Dendritic cell treated with granulocyte-macrophage colony-stimulating factor and Interleukin-4, amounts not matched to agents 40 ng/mL and 50 ng/mL, for 4 days (primary cell): ENCODE measurements around the gene SAPCD2.

Source experiments
- H3K27ac Mint-ChIP-seq: one replicate; pipeline ENCODE4 v1.8.0; 2022; ENCODE audit warnings: mild to moderate bottlenecking, mixed read lengths
- H3K27me3 Mint-ChIP-seq: one replicate; pipeline ENCODE4 v1.8.0; 2022; ENCODE audit warnings: mild to moderate bottlenecking, mixed read lengths
- H3K36me3 Mint-ChIP-seq: one replicate; pipeline ENCODE4 v1.8.0; 2022; ENCODE audit warnings: low read depth, mixed read lengths
- H3K4me1 Mint-ChIP-seq: one replicate; pipeline ENCODE4 v1.8.0; 2022; ENCODE audit warnings: low read depth, mixed read lengths
- H3K4me3 Mint-ChIP-seq: one replicate; pipeline ENCODE4 v1.8.0; 2022; ENCODE audit warnings: mild to moderate bottlenecking, moderate library complexity, mixed read lengths
- H3K9me3 Mint-ChIP-seq: one replicate; pipeline ENCODE4 v1.8.0; 2022; ENCODE audit warnings: mixed read lengths
- intact Hi-C: fragments of 100-400 bp; cut with micrococcal nuclease; formaldehyde crosslinking; loops from one replicate; pipeline ENCODE4 v1.15.0; 2022

The SAPCD2 gene

DNA sequence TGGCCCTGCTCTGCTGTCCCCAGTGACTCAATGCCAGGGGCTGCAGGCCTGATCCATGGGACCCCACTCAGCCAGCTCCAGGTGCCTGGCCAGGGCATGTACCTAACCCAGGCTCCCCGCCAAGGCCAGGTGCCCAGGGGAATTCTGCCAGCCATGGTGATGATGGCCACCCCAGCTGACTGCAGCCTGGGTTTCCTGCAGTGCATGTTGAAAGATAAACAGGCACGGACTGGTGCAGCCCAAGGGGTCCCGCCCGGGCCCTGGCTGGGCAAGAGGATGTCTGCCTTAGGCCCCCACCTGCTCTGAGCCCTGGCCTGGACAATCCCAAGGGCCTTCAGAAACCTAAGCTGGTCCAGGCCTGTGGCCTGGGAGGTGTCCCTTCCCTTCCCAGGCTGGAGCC is 43.5 kb downstream of the SAPCD2 start:
- peaks cover 20% of the 10 kb centered on the region for H3K36me3 Mint-ChIP-seq
- intact Hi-C loops: no loop called here
- H3K4me1 Mint-ChIP-seq: peaks cover 58% of the 10 kb centered on the region
- H3K27ac Mint-ChIP-seq: peak overlapping the region; percentile 59
- H3K9me3 Mint-ChIP-seq: no peaks in the 10 kb centered on the region
- H3K4me3 Mint-ChIP-seq: peak overlapping the region; percentile 79
- H3K27me3 Mint-ChIP-seq: peaks cover 8% of the 10 kb centered on the region

DNA sequence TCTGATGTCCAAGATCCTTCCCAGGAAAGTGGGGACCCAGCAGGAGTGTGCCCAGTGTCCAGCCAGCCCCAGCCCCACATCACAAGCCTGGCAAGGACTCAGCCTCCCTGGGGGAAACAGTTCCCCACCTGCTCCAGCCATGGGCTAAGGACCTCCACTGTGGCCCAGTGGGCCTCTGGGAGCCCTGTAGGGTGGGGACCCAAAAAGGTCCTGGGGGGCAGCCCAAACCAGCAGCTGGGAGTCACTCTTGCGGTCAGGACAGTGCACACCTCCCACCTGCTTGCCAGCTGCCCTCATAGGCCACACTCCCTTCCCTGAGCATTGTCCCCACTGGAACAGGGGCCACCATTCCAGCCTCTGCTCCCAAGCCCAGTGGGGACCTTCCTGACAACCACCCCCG is 44.0 kb downstream of the SAPCD2 start:
- no peak overlapping the region for H3K4me3 Mint-ChIP-seq
- peaks cover 8% of the 10 kb centered on the region for H3K27me3 Mint-ChIP-seq
- peaks cover 55% of the 10 kb centered on the region for H3K4me1 Mint-ChIP-seq
- H3K9me3 Mint-ChIP-seq: no peaks in the 10 kb centered on the region
- H3K36me3 Mint-ChIP-seq: peaks cover 21% of the 10 kb centered on the region
- no peak overlapping the region for H3K27ac Mint-ChIP-seq
- intact Hi-C loops: no loop called here

DNA sequence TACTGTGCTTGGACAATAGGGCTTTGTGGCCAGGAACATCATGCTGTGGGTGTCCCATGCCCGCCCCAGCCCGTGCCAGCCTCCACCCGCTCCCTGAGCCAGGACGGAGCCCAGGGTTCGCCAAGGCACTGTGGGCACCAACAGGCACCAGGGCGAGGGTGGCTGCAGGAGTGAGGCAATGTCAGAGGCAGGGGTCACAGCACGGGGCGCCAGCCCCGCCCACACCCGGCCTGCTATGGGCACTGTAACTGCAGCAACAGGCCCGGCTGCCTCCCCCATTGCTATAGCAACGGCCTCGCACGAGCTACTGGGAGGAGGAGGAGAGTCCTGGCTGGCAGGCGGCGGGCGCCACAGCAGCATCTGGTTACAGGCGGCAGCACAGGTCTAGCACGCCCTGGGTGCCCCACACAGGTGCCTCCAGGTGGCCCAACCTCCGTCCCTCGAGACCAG is 44.8 kb downstream of the SAPCD2 start:
- H3K4me3 Mint-ChIP-seq: no peak overlapping the region
- H3K4me1 Mint-ChIP-seq: peaks cover 46% of the 10 kb centered on the region
- no peak overlapping the region for H3K27ac Mint-ChIP-seq
- H3K27me3 Mint-ChIP-seq: peaks cover 8% of the 10 kb centered on the region
- H3K9me3 Mint-ChIP-seq: no peaks in the 10 kb centered on the region
- intact Hi-C loops: no loop called here
- peaks cover 29% of the 10 kb centered on the region for H3K36me3 Mint-ChIP-seq

DNA sequence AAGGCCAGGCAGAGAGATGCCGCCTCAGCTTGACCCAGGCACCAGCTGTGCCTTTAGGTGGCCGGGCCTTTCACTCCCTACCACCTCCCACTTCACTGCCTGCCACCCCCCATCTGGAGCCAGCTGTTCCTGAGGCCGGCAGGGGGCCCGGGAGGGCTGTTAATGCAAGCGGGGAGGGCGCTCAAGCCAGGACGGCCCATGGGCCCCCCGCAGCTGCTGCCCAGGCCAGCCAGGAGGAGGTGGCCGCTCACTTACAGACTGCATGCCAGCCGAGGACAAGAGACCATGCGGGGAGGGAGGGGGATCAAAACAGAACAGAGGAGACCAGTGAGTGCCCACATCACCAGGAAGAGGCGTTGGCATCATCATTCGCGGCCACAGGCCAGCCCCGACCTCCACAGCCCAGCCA is 46.8 kb downstream of the SAPCD2 start:
- Mint-ChIP-seq H3K27ac (no peak overlapping the region), H3K36me3 (peaks cover 41% of the 10 kb centered on the region), H3K4me1 (peaks cover 29% of the 10 kb centered on the region), H3K27me3 (peaks cover 8% of the 10 kb centered on the region), H3K9me3 (no peaks in the 10 kb centered on the region), H3K4me3 (no peak overlapping the region)
- intact Hi-C loops: no loop called here

DNA sequence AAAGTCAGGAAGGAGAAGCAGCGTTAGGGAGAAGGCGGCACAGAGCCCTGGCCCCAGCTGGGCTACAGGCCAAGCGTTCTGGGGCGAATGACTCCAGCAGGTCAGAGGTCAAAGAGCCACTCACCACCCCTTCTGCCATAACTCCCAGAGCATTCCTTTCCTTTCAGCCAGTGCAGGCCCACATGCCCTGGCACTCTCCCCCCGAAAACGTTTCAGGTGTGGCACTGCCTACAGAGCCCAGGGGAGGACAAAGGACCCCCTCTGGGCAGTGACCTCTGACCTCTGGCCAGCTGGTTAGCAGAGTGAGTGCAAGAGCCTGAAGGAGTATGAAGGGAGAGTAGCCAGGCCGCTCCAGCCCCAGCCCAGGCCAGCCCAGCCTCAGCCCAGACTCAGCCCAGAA is 47.2 kb downstream of the SAPCD2 start:
- no peak overlapping the region for H3K4me3 Mint-ChIP-seq
- intact Hi-C loops: no loop called here
- H3K27ac Mint-ChIP-seq: no peak overlapping the region
- H3K9me3 Mint-ChIP-seq: no peaks in the 10 kb centered on the region
- H3K36me3 Mint-ChIP-seq: peaks cover 45% of the 10 kb centered on the region
- peaks cover 31% of the 10 kb centered on the region for H3K4me1 Mint-ChIP-seq
- peaks cover 8% of the 10 kb centered on the region for H3K27me3 Mint-ChIP-seq

DNA sequence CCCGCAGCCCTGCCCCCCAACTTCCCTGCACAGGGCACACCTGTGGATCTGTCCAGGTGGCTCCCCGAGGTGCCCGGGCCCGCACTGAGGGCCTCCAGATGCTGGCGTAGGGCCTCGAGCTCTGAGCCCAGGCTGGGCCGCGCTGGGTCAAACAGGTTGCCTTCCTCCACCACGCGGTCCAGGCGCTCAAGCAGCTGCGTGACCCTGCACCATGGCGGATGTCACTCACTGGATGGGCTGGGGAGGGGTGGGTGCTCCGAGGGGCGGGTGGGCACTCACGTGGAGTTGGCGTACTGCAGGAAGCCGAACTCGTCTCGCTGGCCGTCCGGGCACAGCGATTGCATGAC is 47.7 kb downstream of the SAPCD2 start:
- H3K27me3 Mint-ChIP-seq: peaks cover 8% of the 10 kb centered on the region
- peaks cover 31% of the 10 kb centered on the region for H3K4me1 Mint-ChIP-seq
- intact Hi-C loops: no loop called here
- H3K36me3 Mint-ChIP-seq: peaks cover 51% of the 10 kb centered on the region
- H3K4me3 Mint-ChIP-seq: no peak overlapping the region
- H3K9me3 Mint-ChIP-seq: no peaks in the 10 kb centered on the region
- H3K27ac Mint-ChIP-seq: no peak overlapping the region

DNA sequence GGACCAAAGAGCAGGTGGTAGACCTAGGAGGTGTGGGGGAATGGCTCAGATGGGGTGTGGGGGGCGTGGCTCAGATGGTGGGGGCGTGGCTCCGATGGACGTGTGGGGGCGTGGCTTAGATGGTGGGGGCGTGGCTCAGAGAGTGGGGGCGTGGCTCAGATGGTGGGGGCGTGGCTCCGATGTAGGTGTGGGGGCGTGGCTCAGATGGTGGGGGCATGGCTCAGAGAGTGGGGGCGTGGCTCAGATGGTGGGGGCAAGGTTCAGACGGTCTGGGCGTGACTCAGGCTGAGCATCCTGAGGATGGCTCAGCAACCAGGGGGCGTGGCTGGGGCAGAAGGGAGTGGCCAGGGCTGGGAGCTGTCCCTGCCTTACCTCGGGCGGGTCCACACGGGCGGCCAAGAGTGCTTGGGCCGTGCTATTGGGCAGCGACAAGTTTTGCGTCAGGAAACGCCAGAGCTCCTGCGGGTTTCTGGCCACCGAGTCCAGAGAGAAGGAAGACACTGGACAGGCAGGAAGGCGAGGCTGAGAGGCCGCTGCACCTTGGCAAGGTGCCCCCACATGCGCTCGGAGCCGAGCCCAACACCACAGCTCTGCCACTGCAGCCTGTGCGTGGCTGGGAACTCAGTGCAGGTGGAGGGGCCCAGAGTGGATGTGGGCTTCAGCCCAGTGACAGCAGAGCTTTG is 48.2 kb downstream of the SAPCD2 start:
- intact Hi-C loops: no loop called here
- Mint-ChIP-seq H3K36me3 (peaks cover 56% of the 10 kb centered on the region), H3K27me3 (peaks cover 5% of the 10 kb centered on the region), H3K4me3 (no peak overlapping the region), H3K27ac (no peak overlapping the region), H3K4me1 (peaks cover 26% of the 10 kb centered on the region), H3K9me3 (no peaks in the 10 kb centered on the region)

DNA sequence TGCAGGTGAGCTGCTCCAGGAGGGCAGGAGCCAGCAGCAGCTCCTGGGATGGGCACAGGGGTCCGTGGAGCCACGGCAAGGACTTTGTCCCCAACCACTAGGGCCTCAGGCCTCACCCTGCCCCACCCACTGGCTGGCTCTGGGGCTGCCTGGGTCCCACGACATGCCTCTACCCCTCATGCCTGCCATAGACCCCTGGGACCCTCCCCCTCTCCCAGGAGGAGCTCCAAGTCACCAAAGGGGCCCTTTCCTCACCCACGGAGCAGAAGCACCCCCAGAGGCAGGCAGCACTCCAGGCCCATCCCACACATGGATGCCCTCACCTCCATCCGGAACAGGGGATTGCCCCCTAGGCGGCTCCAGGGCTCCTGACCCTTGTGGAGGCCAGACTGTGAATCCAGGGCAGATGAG is 48.8 kb downstream of the SAPCD2 start:
- H3K4me3 Mint-ChIP-seq: no peak overlapping the region
- intact Hi-C loops: no loop called here

DNA sequence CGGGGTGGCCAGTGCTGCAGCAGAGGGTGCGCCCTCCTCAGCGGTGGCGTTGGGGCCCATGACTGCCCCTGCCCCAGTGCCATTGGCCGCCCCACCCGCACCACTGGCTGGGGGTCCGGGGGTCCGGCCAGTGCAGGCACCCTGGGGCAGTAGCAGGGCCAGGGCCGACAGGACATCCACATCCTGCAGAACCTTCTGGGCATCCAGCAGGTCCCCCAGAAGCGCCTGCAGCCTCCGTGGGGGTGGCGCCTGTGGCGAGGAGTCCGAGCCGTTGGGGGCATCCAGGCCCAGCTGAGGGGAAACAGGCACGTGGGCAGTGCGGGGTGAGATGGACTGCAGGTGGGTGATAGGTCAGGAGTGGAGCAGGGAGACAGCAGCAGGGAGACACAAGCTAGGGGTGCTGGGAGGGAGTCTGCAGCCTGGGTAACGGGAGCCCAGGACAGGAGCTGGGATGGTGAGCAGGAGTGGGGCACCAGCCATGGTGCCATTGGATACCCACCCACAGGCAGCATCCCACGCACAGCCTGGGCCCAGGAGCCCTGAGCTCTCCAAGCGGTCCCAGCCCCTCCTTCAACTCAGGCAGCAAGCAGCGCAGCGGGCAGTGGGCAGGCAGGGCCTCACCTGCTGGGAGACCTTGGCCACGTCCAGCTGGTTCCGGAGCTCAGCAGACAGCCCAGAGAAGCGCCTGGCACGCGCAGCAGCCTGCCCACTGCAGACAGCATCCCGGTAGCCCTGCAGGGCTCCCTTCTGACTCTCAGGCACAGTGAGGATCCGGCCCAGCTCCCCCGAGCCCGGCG is 49.4 kb downstream of the SAPCD2 start:
- intact Hi-C loops: no loop called here
- H3K36me3 Mint-ChIP-seq: peaks cover 67% of the 10 kb centered on the region
- no peak overlapping the region for H3K4me3 Mint-ChIP-seq
- no peak overlapping the region for H3K27ac Mint-ChIP-seq
- H3K9me3 Mint-ChIP-seq: no peaks in the 10 kb centered on the region
- H3K4me1 Mint-ChIP-seq: peaks cover 18% of the 10 kb centered on the region
- no peaks in the 10 kb centered on the region for H3K27me3 Mint-ChIP-seq

More for the DNA sequence above, 48.8 kb downstream of the SAPCD2 start:
- Mint-ChIP-seq H3K27me3 (peaks cover under 1% of the 10 kb centered on the region), H3K27ac (no peak overlapping the region), H3K36me3 (peaks cover 61% of the 10 kb centered on the region), H3K4me1 (peaks cover 21% of the 10 kb centered on the region), H3K9me3 (no peaks in the 10 kb centered on the region)

DNA sequence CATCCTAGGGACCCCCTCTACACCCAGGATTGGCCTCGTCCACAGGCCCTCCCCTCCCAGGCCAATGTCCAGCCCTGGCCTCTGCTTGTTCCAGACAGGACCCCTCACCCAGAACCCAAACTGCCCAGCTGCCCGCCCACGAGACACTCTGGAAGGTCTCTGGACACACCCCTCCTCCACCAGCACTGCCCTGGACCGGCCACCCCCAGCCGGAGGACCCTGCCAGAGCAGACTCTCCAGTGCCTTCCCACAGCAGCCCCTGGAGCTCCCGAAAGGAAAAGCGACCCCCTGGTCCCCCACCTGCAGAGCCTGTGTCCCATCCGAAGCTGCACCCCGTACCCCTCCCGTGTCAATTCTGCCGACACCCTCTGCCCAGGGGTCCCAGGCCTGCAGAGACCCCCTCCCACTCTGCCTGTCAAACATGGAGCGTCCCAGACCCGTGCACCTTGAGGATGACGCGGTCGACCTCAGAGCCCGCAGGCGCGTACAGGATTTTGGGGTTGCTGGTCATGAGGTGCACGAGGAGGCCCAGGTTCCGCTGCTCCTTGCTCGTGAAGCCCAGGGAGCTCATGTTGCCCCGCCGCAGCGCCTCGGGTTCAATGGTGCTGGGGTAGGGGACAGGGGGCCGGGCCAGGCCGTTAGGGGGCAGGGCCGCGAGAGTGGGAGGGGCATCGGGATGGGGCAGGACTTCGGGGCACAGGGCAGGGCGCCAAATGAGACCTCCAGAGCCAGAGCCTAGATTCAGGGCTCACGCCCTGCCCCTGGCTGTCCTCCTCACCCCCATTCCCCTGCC is 50.3 kb downstream of the SAPCD2 start:
- Mint-ChIP-seq H3K27ac (no peak overlapping the region), H3K27me3 (no peaks in the 10 kb centered on the region), H3K4me1 (peaks cover 18% of the 10 kb centered on the region), H3K9me3 (no peaks in the 10 kb centered on the region), H3K36me3 (peaks cover 76% of the 10 kb centered on the region), H3K4me3 (no peak overlapping the region)
- intact Hi-C loops: no loop called here

DNA sequence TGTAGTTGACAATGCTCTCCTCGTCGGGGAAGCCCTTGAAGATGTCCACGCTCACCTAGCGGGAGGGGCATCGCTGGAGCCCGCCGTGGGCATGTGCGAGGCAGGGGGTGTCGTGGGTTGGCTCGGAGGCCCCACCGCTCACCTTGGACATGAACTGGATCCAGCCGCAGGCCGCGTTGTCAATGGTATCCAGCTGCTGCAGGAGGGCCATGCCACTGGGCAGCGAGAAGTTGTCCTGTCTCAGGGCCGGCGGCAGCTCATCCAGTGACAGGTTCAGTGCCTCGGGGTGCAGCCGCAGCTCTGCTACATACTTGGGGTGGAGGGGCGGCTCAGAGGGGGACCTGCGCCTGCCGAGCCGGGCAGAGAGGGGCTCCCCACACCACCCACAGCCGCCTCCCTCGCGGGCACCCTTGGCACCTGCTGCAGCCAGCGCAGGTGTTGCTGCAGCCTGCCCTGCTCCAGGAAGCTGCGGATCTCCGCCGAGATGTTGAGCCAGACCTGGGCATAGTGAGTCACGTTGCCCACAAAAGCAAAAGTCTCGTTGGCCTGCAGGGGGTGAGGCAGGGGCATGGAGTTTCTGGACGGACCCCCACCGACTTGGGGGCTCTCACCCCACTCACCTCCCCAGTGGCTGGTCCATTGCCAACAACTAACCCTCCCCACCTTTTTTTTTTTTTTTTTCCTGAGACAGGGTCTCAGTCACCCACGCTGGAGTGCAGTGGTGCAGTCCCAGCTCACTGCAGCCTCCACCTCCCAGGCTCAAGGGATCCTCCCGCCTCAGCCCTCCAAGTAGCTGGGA is 51.4 kb downstream of the SAPCD2 start:
- Mint-ChIP-seq H3K4me3 (no peak overlapping the region), H3K4me1 (peaks cover 18% of the 10 kb centered on the region), H3K27ac (no peak overlapping the region), H3K27me3 (no peaks in the 10 kb centered on the region), H3K36me3 (peaks cover 86% of the 10 kb centered on the region), H3K9me3 (no peaks in the 10 kb centered on the region)
- intact Hi-C loops: no loop called here

DNA sequence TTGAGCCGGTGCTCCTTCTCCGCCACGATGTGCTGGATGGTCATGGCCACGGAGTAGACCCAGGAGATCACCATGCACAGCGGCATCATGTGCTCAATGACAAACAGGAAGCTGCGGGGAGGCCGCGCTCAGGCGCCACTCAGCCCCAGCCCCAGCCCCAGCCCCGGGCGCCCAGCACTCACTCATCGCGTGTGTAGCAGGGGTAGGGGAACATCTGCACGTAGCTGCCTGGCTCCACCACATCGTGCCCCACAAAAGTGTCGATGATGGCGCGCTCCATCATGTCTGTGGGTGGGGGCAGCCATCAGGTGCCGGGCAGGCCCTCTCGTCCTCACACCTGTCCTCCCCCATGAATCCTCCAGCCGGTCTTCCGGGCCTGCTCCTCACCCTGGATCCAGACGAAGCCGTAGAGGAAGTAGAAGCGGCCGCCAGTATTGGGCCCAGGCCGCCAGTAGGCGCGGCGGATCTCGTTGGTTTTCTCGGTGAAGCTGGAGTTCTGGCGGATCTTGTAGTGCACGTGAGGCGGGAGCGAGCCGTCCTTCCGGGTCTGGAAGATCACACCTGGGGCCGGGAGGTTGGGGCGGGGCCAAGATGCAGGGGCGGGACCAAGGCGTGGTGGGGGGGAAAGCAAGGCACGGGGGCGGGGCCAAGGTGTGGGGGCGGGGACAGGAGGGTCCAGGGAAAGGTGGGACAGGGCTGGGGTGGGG is 52.4 kb downstream of the SAPCD2 start:
- H3K27me3 Mint-ChIP-seq: no peaks in the 10 kb centered on the region
- H3K4me3 Mint-ChIP-seq: no peak overlapping the region
- intact Hi-C loops: no loop called here
- peaks cover 15% of the 10 kb centered on the region for H3K4me1 Mint-ChIP-seq
- peaks cover 85% of the 10 kb centered on the region for H3K36me3 Mint-ChIP-seq
- no peaks in the 10 kb centered on the region for H3K9me3 Mint-ChIP-seq
- no peak overlapping the region for H3K27ac Mint-ChIP-seq

DNA sequence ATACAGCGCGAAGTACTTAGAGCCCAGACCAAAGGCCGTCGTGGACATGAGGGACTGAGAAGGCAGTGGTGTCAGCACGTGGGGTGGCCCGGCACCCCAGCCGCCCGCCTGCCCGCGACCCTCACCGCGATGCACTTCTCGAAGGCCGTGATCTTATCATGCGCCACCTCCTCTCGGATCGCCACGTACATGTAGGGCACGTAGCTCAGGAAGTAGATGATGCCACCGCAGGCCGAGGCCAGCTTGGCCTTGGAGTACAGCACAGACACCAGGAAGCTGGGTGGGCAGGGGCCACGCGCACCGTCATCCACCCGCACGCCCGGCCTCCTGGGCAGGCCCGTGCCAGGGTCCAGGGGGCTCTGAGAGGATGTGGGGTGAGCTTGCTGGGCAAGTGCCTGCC is 53.3 kb downstream of the SAPCD2 start:
- Mint-ChIP-seq H3K4me1 (peaks cover 8% of the 10 kb centered on the region), H3K27ac (no peak overlapping the region), H3K36me3 (peaks cover 86% of the 10 kb centered on the region), H3K9me3 (no peaks in the 10 kb centered on the region), H3K4me3 (no peak overlapping the region), H3K27me3 (no peaks in the 10 kb centered on the region)
- intact Hi-C loops: no loop called here
